Naive thymus-derived CD8-positive, alpha-beta T cell (primary cell): ENCODE data around the gene SLC5A5. TPM values are rescaled to one million over a fixed set of nuclear protein-coding genes. Genes with fewer than 3 reads are reported as not detected.

Source experiments
- ATAC-seq, 2 donors: fragments of 150-1000 bp; cut with Tn5 transposase in 1 of 2; sonication (Bioruptor Pico), chemical (Tn5 transposase) in 1 of 2; 1 replicate in 1 of 2; 2 replicates in 1 of 2; pipeline ENCODE4 v1.10.0; 2021; ENCODE audit warnings: mild to moderate bottlenecking in 2 of 2, moderate library complexity in 2 of 2
- POLR2A ChIA-PET: fragments of 350-600 bp; sonication (Branson Sonifier 250); formaldehyde crosslinking; loops from one replicate; lab custom pipeline; 2021; ENCODE audit warnings: antibody characterized with exemption; lab: Charles Lee
- DNase-seq, 10 donors: peaks; one replicate each; pipeline versions ENCODE4 v3.0.0 to v3.0.0-alpha.2; 2020 to 2022
- H3K27ac Mint-ChIP-seq, 10 donors: one replicate each; pipeline ENCODE4 v1.8.0; 2020 to 2022; ENCODE audit warnings: mild to moderate bottlenecking in 10 of 10, mixed read lengths in 10 of 10, moderate library complexity in 4 of 10, inconsistent platforms in 1 of 10
- H3K27me3 Mint-ChIP-seq, 5 donors: one replicate each; pipeline ENCODE4 v1.8.0; 2021 to 2022; ENCODE audit warnings: mixed read lengths in 5 of 5
- H3K36me3 Mint-ChIP-seq, 3 donors: one replicate each; pipeline ENCODE4 v1.8.0; 2020 to 2022; ENCODE audit warnings: mixed read lengths in 3 of 3, mild to moderate bottlenecking in 2 of 3, inconsistent platforms in 1 of 3
- H3K4me1 Mint-ChIP-seq, 4 donors: one replicate each; pipeline ENCODE4 v1.8.0; 2021 to 2022; ENCODE audit warnings: mixed read lengths in 4 of 4
- H3K4me3 Mint-ChIP-seq, 10 donors: one replicate each; pipeline ENCODE4 v1.8.0; 2020 to 2022; ENCODE audit warnings: mild to moderate bottlenecking in 10 of 10, mixed read lengths in 10 of 10, moderate library complexity in 6 of 10, inconsistent platforms in 1 of 10
- H3K9me3 Mint-ChIP-seq, 9 donors: one replicate each; pipeline ENCODE4 v1.8.0; 2020 to 2022; ENCODE audit warnings: mixed read lengths in 9 of 9, mild to moderate bottlenecking in 3 of 9, inconsistent platforms in 1 of 9, moderate library complexity in 1 of 9
- polyA plus RNA-seq, 3 donors: library from polyadenylated mRNA; unstranded; fragments of 300-500 nt; fragmentation: Illumina TruSeq; gene quantifications; one replicate each; pipeline ENCODE4 v1.2.3, GENCODE V29; 2021
- total RNA-seq, 8 experiments: library from RNA in 2 of 8; stranded (reverse) in 2 of 8; gene quantifications; one replicate each; pipeline ENCODE4 v1.2.3 and lab custom pipeline; 2021 to 2026

The SLC5A5 gene
- total and polyA plus RNA-seq, 5 experiments from 2014 or later = 0.39 to 2.6 (median 2.2) TPM

DNA sequence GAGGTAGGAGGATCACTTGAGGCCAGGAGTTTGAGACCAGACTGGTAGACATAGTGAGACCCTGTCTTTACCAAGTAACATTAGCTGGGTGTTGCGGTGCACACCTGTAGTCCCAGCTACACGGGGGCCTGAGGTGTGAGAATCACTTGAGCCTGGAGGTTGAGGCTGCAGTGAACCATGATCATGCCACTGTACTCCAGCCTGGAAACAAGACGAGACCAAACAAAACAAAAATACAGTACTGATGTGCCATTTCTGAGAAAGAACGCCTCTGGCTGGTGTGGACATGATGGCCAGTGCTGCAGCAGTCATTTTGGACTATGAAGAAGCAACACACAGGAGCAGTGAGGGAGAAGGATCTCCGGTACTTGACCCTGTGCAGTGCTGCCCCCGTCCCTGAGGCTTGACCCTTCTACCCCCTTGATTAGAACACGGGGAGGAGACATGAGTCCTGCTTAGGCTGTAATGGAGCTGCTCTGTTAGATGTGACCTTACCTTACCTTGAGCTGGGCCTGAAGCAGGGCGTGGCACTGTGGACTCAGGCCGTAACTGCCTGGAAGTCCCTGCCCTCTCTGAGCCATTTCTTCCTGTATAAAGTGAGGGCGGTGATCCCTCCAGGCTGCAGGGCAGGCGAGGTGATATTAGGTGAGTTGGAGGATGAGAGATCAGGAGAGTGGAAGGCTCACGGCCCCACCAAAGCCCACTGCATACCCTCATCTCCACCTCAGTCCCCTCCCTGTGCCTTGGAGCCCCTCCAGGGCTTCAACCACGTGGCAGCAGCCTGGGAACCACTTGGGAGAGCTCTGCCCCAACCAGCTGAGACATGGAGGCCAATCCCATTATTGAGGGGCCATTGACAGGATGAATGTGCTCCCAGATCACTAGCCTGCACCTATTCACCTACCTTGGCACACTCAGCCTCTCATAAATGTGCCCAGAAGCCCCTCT, 6.1 kb upstream of the SLC5A5 start:
- POLR2A ChIA-PET = interaction anchor here (0.6 to 4.0 kb wide), 2 partner anchors 67 to 335 kb away, joined by 3 to 12 read pairs; partner anchors contain the start of gene CCDC124
- DNase-seq (no peak), ATAC-seq (no peak)
- Mint-ChIP-seq H3K27ac (peak overlapping the region in 8 of 10 donors; percentile 33 to 76 (median 52)), H3K36me3 (peaks cover 0 to 41% (median 6%) of the 10 kb centered on the region in 3 donors), H3K27me3 (no peaks in the 10 kb centered on the region), H3K4me1 (peaks cover 13 to 20% (median 18%) of the 10 kb centered on the region in 4 donors), H3K4me3 (peak overlapping the region in 3 of 10 donors; percentile 2 to 29 (median 16)), H3K9me3 (no peaks in the 10 kb centered on the region)

- Mint-ChIP-seq H3K4me3 (no peak overlapping the region), H3K4me1 (peaks cover 11 to 18% (median 13%) of the 10 kb centered on the region in 4 donors), H3K36me3 (peaks cover 0 to 35% (median 2%) of the 10 kb centered on the region in 3 donors), H3K9me3 (no peaks in the 10 kb centered on the region), H3K27ac (peak overlapping the region in 2 of 10 donors; percentile 76 to 83), H3K27me3 (peaks cover 0 to 2% (median 0%) of the 10 kb centered on the region in 5 donors)
- no peak for DNase-seq
- ATAC-seq = no peak
- POLR2A ChIA-PET = interaction anchor here (0.6 to 4.0 kb wide), 2 partner anchors 66 to 336 kb away, joined by 3 to 12 read pairs; partner anchors contain the start of gene CCDC124
Measured at GRCh38 chr19:17866312-17866963, 5.3 kb upstream of the SLC5A5 start.

GRCh38 chr19:17866964-17867486, 4.7 kb upstream of the SLC5A5 start:
- Mint-ChIP-seq H3K27ac (peak overlapping the region in 2 of 10 donors; percentile 8 to 83), H3K36me3 (peaks cover 0 to 29% (median 1%) of the 10 kb centered on the region in 3 donors), H3K9me3 (no peaks in the 10 kb centered on the region), H3K4me3 (no peak overlapping the region), H3K4me1 (peaks cover 10 to 18% (median 12%) of the 10 kb centered on the region in 4 donors), H3K27me3 (peaks cover 0 to 2% (median 0%) of the 10 kb centered on the region in 5 donors)
- POLR2A ChIA-PET = no interaction called here
- DNase-seq (no peak), ATAC-seq (no peak)

DNA sequence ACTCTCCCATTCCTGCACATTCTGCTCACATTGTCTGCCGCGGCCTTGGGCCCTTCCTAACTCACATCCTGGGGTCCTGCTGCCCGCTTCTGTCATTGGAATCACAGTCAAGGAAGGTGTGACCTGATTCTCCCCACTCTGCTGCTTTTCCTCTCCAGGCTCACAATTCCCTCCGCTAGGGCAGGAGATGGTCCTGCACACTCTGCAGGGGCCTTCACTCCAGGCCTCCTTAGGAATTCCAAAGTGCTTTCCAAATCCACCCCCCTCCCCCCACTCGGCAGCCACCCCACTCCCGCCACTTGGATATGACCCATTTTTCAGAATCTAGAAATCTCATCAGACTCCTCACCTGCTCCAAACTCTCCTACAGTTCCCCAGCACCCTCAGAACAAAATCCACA, 3.1 kb upstream of the SLC5A5 start:
- Mint-ChIP-seq H3K27ac (peak overlapping the region in 6 of 10 donors; percentile 2 to 86 (median 60)), H3K9me3 (no peaks in the 10 kb centered on the region), H3K27me3 (peaks cover 0 to 2% (median 0%) of the 10 kb centered on the region in 5 donors), H3K4me1 (peaks cover 9 to 27% (median 13%) of the 10 kb centered on the region in 4 donors), H3K4me3 (no peak overlapping the region), H3K36me3 (peaks cover 0 to 14% (median 0%) of the 10 kb centered on the region in 3 donors)
- DNase-seq (no peak), ATAC-seq (no peak)
- POLR2A ChIA-PET = no interaction called here

GRCh38 chr19:17869114-17869608, 2.6 kb upstream of the SLC5A5 start:
- ATAC-seq = no peak
- H3K9me3 Mint-ChIP-seq = no peaks in the 10 kb centered on the region
- no peak for DNase-seq
- POLR2A ChIA-PET = interaction anchor here (0.6 to 4.5 kb wide), 2 partner anchors 9 to 175 kb away, joined by 4 to 48 read pairs; partner anchors contain the start of gene RPL18A
- peaks cover 0 to 9% (median 0%) of the 10 kb centered on the region in 3 donors for H3K36me3 Mint-ChIP-seq
- peaks cover 8 to 27% (median 13%) of the 10 kb centered on the region in 4 donors for H3K4me1 Mint-ChIP-seq
- H3K4me3 Mint-ChIP-seq = no peak overlapping the region
- peak overlapping the region in 4 of 10 donors; percentile 2 to 81 (median 60) for H3K27ac Mint-ChIP-seq
- H3K27me3 Mint-ChIP-seq = peaks cover 0 to 2% (median 0%) of the 10 kb centered on the region in 5 donors

- Mint-ChIP-seq H3K27ac (peak overlapping the region in 5 of 10 donors; percentile 4 to 57 (median 41)), H3K4me3 (peak overlapping the region; percentile 78 to 88 (median 84)), H3K36me3 (no peaks in the 10 kb centered on the region), H3K4me1 (peaks cover 3 to 30% (median 17%) of the 10 kb centered on the region in 4 donors), H3K9me3 (no peaks in the 10 kb centered on the region), H3K27me3 (peaks cover 0 to 2% (median 0%) of the 10 kb centered on the region in 5 donors)
- POLR2A ChIA-PET = interaction anchor here (0.9 to 4.5 kb wide), 5 partner anchors 8 to 67 kb away, joined by 3 to 48 read pairs (median 8); partner anchors contain the start of genes CCDC124 and RPL18A
- no peak for DNase-seq
- ATAC-seq = no peak
Measured at GRCh38 chr19:17871032-17871877, 490 bp upstream of the SLC5A5 start.

DNA sequence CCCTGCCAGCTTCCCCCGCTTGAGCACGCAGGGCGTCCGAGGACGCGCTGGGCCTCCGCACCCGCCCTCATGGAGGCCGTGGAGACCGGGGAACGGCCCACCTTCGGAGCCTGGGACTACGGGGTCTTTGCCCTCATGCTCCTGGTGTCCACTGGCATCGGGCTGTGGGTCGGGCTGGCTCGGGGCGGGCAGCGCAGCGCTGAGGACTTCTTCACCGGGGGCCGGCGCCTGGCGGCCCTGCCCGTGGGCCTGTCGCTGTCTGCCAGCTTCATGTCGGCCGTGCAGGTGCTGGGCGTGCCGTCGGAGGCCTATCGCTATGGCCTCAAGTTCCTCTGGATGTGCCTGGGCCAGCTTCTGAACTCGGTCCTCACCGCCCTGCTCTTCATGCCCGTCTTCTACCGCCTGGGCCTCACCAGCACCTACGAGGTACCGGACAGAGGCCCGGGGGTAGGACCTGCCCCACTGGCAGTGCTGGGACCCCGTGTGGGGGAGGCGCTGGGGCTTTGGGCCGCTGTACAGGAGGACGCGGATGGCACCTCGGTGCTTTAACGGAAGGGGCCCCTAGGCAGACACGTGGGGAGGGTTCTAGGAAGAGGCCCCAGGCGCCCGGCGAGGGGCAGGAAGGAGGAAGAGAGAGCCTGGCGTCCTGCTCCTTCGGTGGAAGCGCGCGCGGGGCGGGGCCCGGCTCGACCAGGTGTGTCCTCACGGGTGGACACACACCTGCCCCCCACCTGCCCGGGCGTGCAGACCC, 681 bp downstream of the SLC5A5 start:
- ATAC-seq (peak; percentile 24 to 33), DNase-seq (peak in 6 of 10 donors; percentile 25 to 68 (median 34))
- Mint-ChIP-seq H3K36me3 (no peaks in the 10 kb centered on the region), H3K9me3 (no peaks in the 10 kb centered on the region), H3K4me1 (peaks cover 2 to 30% (median 17%) of the 10 kb centered on the region in 4 donors), H3K27ac (peak overlapping the region in 4 of 10 donors; percentile 40 to 85 (median 54)), H3K4me3 (peak overlapping the region; percentile 59 to 87 (median 82)), H3K27me3 (peaks cover 0 to 2% (median 0%) of the 10 kb centered on the region in 5 donors)
- POLR2A ChIA-PET = interaction anchor here (0.8 to 4.5 kb wide), 5 partner anchors 9 to 65 kb away, joined by 3 to 48 read pairs (median 8); partner anchors contain the start of genes CCDC124 and RPL18A

DNA sequence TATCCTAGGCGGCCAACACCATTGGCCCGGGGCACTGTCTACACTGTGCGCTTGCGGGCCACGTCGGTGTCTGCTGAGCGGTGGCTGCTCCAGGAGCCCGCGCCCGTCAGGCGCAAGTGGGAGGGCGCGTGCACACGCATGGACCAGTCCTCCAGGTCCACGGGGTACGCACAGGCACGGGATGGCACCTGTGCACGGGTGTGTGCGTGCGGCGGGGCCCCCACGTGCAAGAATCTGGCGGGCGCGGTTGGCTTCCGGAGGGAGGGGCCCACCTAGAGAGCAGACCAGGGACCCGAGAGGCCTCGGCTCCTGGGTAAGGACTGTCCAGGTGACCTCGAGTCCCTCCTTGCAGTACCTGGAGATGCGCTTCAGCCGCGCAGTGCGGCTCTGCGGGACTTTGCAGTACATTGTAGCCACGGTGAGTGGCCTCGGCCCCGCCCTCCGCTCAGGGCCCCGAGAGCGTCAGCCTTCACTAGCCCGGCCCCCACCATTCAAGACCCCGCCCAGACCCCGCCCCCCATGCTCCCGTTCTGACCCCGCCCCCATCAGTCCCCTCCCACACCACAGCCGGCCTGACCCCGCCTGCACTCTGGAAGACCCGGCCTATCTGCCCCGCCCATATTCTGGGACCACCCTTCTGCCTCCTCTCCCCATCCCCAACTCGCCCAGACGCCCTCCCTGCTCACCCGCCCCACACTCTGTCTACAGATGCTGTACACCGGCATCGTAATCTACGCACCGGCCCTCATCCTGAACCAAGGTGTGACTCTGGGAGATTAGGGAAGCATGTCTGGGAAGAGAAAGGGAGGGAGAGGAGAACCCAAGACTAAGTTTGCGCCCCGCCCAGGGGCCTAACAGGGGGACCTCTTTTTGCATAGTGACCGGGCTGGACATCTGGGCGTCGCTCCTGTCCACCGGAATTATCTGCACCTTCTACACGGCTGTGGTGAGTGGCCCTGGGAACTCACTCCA, 2.3 kb downstream of the SLC5A5 start:
- H3K27me3 Mint-ChIP-seq = peaks cover 0 to 2% (median 0%) of the 10 kb centered on the region in 5 donors

DNA sequence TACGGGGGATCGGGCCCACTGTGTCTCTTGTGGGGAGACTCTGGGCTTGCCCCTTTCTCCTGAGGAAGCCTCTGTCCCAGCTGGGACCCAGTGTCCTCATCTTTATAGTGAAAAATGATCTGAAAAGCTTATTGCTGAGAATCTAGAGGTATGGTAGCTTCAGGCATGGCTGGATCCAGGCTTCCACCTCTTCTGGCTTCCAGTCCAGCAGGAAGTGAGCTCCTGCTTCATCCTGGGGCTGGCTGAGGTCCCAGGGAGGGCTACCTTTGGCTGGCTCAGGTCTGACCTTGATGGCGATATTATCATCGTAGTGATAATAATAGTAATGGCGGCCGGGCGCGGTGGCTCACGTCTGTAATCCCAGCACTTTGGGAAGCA, 3.0 kb downstream of the SLC5A5 start:
- Mint-ChIP-seq H3K27ac (peak overlapping the region in 4 of 10 donors; percentile 15 to 78 (median 62)), H3K4me3 (peak overlapping the region; percentile 65 to 89 (median 74)), H3K9me3 (no peaks in the 10 kb centered on the region), H3K27me3 (peaks cover 0 to 2% (median 0%) of the 10 kb centered on the region in 5 donors), H3K4me1 (peaks cover 2 to 30% (median 17%) of the 10 kb centered on the region in 4 donors), H3K36me3 (no peaks in the 10 kb centered on the region)
- DNase-seq (no peak), ATAC-seq (no peak)
- POLR2A ChIA-PET = interaction anchor here (1.1 kb wide), 1 partner anchor 58 kb away, joined by 5 read pairs; the partner anchor contains the start of gene CCDC124

More for the DNA sequence above, 2.3 kb downstream of the SLC5A5 start:
- Mint-ChIP-seq H3K4me1 (peaks cover 2 to 30% (median 17%) of the 10 kb centered on the region in 4 donors), H3K4me3 (peak overlapping the region; percentile 69 to 89 (median 80)), H3K36me3 (no peaks in the 10 kb centered on the region), H3K27ac (peak overlapping the region in 8 of 10 donors; percentile 25 to 92 (median 76)), H3K9me3 (no peaks in the 10 kb centered on the region)
- ATAC-seq (peak; percentile 74 to 81), DNase-seq (peak; percentile 49 to 83 (median 68))
- POLR2A ChIA-PET = interaction anchor here (1.1 to 4.5 kb wide), 2 partner anchors 14 to 59 kb away, joined by 5 to 48 read pairs; partner anchors contain the start of genes CCDC124 and RPL18A
